Measurements from ENCODE around the gene NECAB3. TPM values are rescaled to one million over a fixed set of nuclear protein-coding genes. Genes with fewer than 3 reads are reported as not detected.
"Not testable (repeated sequence)": the region's sequence is repeated elsewhere in the genome, so short reads cannot be mapped to it uniquely, and the experiment has no call there.

NECAB3 gene
- total RNA-seq, 1 donor: 4.6 TPM

- no peaks in the 10 kb centered on the region for H3K9me3 ChIP-seq (ENCODE audit: low read depth, low read length)
- H3K27me3 ChIP-seq (ENCODE audit: insufficient read depth, low read length): no peaks in the 10 kb centered on the region
- H3K4me1 ChIP-seq (ENCODE audit: insufficient read depth, low read length): no peaks in the 10 kb centered on the region
- H3K4me3 ChIP-seq (ENCODE audit: low read length): no peak overlapping the region
Observed at GRCh38 chr20:33640287-33640686, 33.9 kb downstream of the NECAB3 start.

GRCh38 chr20:33636776-33637175 lies 37.5 kb downstream of the NECAB3 start:
- no peaks in the 10 kb centered on the region for H3K9me3 ChIP-seq (ENCODE audit: low read depth, low read length)
- H3K4me3 ChIP-seq (ENCODE audit: low read length): no peak overlapping the region

GRCh38 chr20:33635341-33635740 lies 38.9 kb downstream of the NECAB3 start:
- no peaks in the 10 kb centered on the region for H3K27me3 ChIP-seq (ENCODE audit: insufficient read depth, low read length)
- H3K4me3 ChIP-seq (ENCODE audit: low read length): no peak overlapping the region
- H3K4me1 ChIP-seq (ENCODE audit: insufficient read depth, low read length): no peaks in the 10 kb centered on the region
- H3K9me3 ChIP-seq (ENCODE audit: low read depth, low read length): no peaks in the 10 kb centered on the region

More at GRCh38 chr20:33636776-33637175, 37.5 kb downstream of the NECAB3 start:
- no peaks in the 10 kb centered on the region for H3K4me1 ChIP-seq (ENCODE audit: insufficient read depth, low read length)
- H3K27me3 ChIP-seq (ENCODE audit: insufficient read depth, low read length): no peaks in the 10 kb centered on the region

- not testable (repeated sequence) for H3K4me3 ChIP-seq (ENCODE audit: low read length); H3K4me1 ChIP-seq (ENCODE audit: insufficient read depth, low read length); H3K9me3 ChIP-seq (ENCODE audit: low read depth, low read length); H3K27me3 ChIP-seq (ENCODE audit: insufficient read depth, low read length)
Observed at GRCh38 chr20:33631910-33632309, 42.3 kb downstream of the NECAB3 start.

DNA sequence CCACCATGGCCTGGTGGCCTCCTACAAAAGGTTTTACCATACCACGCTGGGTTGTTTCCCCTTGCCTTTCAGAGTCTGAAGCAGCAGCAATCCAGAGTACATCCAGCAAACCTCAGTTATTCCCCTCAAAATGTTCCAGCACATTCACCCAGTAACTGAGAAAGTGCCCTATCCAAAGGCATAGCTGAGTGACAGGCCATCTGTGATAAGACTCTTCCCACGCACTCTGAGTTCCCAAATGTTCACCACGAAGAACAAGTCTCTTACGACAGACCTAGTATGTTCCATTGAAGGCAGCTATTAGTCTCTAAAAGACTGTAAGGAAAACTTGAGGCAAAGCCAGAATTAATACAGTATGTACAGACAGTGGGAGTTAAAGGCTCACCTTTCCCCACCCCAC lies 43.7 kb downstream of the NECAB3 start:
- Histone ChIP-seq H3K27me3 (ENCODE audit: insufficient read depth, low read length) (no peaks in the 10 kb centered on the region), H3K4me1 (ENCODE audit: insufficient read depth, low read length) (no peaks in the 10 kb centered on the region), H3K9me3 (ENCODE audit: low read depth, low read length) (no peaks in the 10 kb centered on the region), H3K4me3 (ENCODE audit: low read length) (no peak overlapping the region)

DNA sequence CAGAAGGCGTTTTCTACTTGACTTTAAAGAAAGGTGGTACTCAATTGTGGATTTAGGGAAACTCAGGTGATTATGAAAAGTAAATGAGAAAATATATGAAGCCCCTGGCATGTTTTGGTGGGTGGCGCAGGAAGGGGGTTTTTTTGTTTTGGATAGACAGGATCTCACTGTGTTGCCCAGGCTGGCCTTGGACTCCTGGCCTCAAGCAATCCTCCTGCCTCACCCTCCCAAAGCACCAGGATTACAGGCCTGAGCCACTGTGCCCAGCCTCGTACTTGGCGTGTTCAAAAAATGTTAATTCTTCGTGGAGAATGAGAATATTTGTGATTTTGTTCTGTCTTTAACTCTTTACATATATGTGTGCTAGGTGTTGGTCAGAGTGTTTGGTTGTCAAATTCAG lies 44.2 kb downstream of the NECAB3 start:
- H3K4me3 ChIP-seq (ENCODE audit: low read length): no peak overlapping the region
- H3K9me3 ChIP-seq (ENCODE audit: low read depth, low read length): no peaks in the 10 kb centered on the region
- no peaks in the 10 kb centered on the region for H3K27me3 ChIP-seq (ENCODE audit: insufficient read depth, low read length)
- H3K4me1 ChIP-seq (ENCODE audit: insufficient read depth, low read length): no peaks in the 10 kb centered on the region

DNA sequence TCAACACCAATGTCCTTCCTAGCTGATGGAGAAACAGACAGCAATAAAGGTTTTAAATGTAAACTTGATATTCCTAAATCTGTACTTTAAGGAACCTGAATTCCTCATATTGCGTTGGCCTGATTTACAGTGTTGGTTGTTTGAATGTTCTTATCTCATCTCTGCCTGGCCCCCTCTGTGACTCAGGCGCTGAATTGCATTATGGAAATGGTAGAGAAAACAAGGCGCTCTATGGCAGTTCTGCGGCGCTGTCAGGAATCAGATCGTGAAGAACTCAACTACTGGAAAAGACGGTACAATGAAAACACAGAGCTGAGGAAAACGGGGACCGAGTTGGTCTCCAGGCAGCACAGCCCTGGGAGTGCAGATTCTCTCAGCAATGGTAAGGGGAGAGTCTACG lies 44.7 kb downstream of the NECAB3 start:
- H3K4me1 ChIP-seq (ENCODE audit: insufficient read depth, low read length): peaks cover under 1% of the 10 kb centered on the region
- H3K4me3 ChIP-seq (ENCODE audit: low read length): no peak overlapping the region
- H3K9me3 ChIP-seq (ENCODE audit: low read depth, low read length): no peaks in the 10 kb centered on the region
- no peaks in the 10 kb centered on the region for H3K27me3 ChIP-seq (ENCODE audit: insufficient read depth, low read length)

DNA sequence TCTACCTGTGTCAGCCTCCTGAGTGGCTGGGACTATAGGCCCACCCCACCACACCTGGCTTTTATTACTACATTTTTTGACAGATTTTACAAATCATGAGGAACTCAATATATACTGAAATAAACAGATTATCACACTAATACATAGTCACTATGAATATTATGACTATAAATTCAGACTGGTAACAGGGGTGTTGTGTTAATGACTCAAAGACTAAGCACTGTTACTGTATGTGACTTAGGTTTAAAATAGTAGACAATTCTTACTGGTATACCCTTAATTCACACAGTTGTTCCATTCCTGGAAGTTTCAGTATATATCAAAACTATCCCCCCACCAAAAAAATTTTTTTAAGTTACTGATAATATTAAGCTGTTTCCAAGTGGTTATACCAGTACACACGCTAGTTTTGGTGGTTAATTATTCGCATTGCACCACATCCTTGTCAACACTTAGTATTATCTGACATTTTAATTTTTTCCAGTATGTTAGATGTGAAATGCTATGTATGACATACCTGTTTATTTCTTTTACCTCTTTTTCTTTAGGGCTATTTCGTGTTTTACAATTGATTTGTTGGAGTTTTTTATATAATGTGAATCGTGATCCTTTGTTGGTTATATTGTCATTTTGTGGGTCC lies 46.5 kb downstream of the NECAB3 start:
- Histone ChIP-seq H3K4me1 (ENCODE audit: insufficient read depth, low read length) (peaks cover 4% of the 10 kb centered on the region), H3K9me3 (ENCODE audit: low read depth, low read length) (no peaks in the 10 kb centered on the region), H3K27me3 (ENCODE audit: insufficient read depth, low read length) (no peaks in the 10 kb centered on the region), H3K4me3 (ENCODE audit: low read length) (no peak overlapping the region)

DNA sequence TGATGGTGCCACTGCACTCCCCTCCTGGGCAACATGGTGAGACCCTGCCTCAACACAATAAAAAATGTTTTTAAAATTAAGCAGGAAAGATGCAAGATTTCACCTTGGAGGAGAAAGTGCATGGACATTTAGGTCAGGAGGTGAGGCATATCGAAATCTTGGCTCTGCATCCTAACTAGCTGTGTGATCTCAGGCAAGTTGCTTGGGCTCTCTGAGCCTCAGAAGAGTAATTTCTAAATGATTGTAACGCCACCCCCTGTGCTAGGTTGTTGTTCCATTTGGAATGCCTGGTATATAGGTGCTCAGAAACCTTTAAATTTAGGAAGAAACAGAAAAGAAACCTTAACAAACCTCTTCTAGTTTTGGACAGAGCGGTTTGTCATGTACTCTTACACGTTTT lies 48.0 kb downstream of the NECAB3 start:
- Histone ChIP-seq H3K9me3 (ENCODE audit: low read depth, low read length) (no peaks in the 10 kb centered on the region), H3K4me1 (ENCODE audit: insufficient read depth, low read length) (peaks cover 4% of the 10 kb centered on the region), H3K4me3 (ENCODE audit: low read length) (no peak overlapping the region), H3K27me3 (ENCODE audit: insufficient read depth, low read length) (no peaks in the 10 kb centered on the region)

- no peak overlapping the region for H3K4me3 ChIP-seq (ENCODE audit: low read length)
- no peaks in the 10 kb centered on the region for H3K27me3 ChIP-seq (ENCODE audit: insufficient read depth, low read length)
- no peaks in the 10 kb centered on the region for H3K9me3 ChIP-seq (ENCODE audit: low read depth, low read length)
- peaks cover 4% of the 10 kb centered on the region for H3K4me1 ChIP-seq (ENCODE audit: insufficient read depth, low read length)
Observed at GRCh38 chr20:33624399-33624798, 49.8 kb downstream of the NECAB3 start.

GRCh38 chr20:33622705-33623365 lies 51.4 kb downstream of the NECAB3 start:
- no peaks in the 10 kb centered on the region for H3K9me3 ChIP-seq (ENCODE audit: low read depth, low read length)
- H3K27me3 ChIP-seq (ENCODE audit: insufficient read depth, low read length): no peaks in the 10 kb centered on the region
- H3K4me3 ChIP-seq (ENCODE audit: low read length): no peak overlapping the region
- peaks cover 4% of the 10 kb centered on the region for H3K4me1 ChIP-seq (ENCODE audit: insufficient read depth, low read length)

DNA sequence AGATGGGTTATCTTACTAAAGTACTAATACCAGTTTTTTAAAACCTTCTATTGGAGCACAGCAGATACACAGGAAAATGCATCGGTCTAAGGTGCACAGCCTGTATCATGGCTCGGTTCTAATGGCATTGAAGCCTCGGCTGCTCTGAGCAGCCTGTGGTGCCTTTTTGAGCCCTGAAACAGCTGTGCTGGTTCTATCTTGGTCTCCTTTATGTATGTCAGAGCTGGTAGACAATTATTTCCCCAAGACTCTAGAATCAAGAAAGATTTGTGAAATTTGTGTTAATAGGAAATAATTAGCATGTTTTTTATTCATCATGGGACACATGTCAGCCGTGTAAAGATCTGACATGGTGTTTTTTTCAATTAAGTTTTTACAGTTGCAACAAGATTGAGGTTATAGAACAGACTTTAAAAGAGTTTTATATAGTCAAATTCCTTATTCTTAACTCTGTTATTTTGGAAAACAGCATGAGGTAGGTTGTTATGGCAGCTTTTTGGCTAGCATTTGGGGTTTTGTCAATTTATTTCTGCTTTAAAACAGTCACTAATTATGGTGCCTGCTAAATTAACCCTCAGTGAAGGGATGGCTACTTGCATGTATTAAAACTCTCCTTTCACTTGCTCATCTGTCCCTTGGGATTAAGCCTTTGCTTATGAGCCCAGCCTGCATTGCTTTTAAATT lies 52.4 kb downstream of the NECAB3 start:
- peaks cover 4% of the 10 kb centered on the region for H3K4me1 ChIP-seq (ENCODE audit: insufficient read depth, low read length)
- H3K4me3 ChIP-seq (ENCODE audit: low read length): no peak overlapping the region
- H3K9me3 ChIP-seq (ENCODE audit: low read depth, low read length): no peaks in the 10 kb centered on the region
- no peaks in the 10 kb centered on the region for H3K27me3 ChIP-seq (ENCODE audit: insufficient read depth, low read length)

- H3K4me3 ChIP-seq (ENCODE audit: low read length): no peak overlapping the region
- no peaks in the 10 kb centered on the region for H3K9me3 ChIP-seq (ENCODE audit: low read depth, low read length)
- no peaks in the 10 kb centered on the region for H3K27me3 ChIP-seq (ENCODE audit: insufficient read depth, low read length)
- peaks cover 5% of the 10 kb centered on the region for H3K4me1 ChIP-seq (ENCODE audit: insufficient read depth, low read length)
Observed at GRCh38 chr20:33612001-33612400, 62.2 kb downstream of the NECAB3 start.

GRCh38 chr20:33611106-33611505 lies 63.1 kb downstream of the NECAB3 start:
- Histone ChIP-seq H3K4me3 (ENCODE audit: low read length) (no peak overlapping the region), H3K9me3 (ENCODE audit: low read depth, low read length) (no peaks in the 10 kb centered on the region), H3K4me1 (ENCODE audit: insufficient read depth, low read length) (peaks cover 8% of the 10 kb centered on the region), H3K27me3 (ENCODE audit: insufficient read depth, low read length) (no peaks in the 10 kb centered on the region)

DNA sequence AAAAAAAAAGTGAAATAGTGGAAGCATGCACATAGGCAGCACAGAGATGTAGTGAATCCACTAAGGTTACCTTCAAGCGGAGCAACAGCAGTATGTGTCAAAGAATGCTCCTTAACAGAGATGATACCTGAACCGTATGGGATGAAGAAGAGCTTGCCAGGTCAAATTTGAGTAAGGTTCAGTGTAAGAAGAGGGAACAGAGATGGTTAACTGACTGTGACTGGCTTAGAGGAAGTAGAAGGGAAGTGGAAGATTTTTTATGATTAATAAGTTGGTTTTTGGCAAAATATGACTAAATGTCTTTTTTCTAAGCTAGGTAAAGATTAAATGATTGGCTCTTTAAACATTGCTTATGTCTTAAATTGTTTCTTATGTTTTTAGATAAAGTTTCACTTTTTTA lies 64.7 kb downstream of the NECAB3 start:
- H3K4me3 ChIP-seq (ENCODE audit: low read length): no peak overlapping the region
- no peaks in the 10 kb centered on the region for H3K27me3 ChIP-seq (ENCODE audit: insufficient read depth, low read length)
- H3K4me1 ChIP-seq (ENCODE audit: insufficient read depth, low read length): peaks cover 12% of the 10 kb centered on the region
- no peaks in the 10 kb centered on the region for H3K9me3 ChIP-seq (ENCODE audit: low read depth, low read length)
